ENCODE data around the gene IDI1.

DNA sequence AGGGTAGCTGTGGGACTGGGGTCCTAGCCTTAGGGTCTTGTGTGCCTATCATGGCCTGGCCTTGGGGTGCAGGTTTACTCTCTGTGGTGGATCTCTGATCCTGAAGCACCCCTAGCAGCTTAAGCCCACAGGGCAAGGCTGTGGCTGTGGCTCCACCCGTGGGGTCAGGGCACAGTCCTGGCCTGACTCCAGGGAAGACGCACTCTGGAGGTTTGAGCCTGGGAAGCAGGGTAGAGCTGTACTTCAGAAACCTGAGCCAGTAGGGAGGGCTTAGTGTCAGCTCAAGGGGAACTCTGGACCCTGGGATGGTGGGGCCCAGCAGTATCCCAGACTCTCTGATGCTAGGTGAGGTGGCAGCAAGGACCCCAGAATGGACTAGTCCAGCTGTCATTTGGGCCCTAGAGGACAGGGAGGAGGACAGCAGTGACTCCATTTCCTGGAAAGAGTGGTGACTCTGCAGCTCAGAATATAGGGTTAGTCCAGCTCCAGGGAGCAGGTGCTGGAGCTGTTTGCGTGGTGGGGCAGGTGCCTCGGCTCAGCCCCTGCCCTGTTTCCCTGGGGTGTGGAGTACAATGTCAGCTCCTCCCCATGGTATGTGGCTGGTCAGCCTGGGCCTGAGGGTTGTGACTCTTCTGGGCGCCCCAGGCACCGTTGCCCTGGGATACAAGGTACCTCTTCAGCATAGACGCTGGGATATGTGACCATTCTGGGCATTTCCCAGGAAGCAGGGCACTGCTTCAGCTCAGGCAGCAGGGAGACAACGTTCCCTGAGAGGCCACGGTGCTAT, 44.8 kb downstream of the IDI1 start:
- TF ChIP-seq, protein P1, sequence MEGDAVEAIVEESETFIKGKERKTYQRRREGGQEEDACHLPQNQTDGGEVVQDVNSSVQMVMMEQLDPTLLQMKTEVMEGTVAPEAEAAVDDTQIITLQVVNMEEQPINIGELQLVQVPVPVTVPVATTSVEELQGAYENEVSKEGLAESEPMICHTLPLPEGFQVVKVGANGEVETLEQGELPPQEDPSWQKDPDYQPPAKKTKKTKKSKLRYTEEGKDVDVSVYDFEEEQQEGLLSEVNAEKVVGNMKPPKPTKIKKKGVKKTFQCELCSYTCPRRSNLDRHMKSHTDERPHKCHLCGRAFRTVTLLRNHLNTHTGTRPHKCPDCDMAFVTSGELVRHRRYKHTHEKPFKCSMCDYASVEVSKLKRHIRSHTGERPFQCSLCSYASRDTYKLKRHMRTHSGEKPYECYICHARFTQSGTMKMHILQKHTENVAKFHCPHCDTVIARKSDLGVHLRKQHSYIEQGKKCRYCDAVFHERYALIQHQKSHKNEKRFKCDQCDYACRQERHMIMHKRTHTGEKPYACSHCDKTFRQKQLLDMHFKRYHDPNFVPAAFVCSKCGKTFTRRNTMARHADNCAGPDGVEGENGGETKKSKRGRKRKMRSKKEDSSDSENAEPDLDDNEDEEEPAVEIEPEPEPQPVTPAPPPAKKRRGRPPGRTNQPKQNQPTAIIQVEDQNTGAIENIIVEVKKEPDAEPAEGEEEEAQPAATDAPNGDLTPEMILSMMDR (IDR thresholded peaks at IDR 0.05): no peak
- TF ChIP-seq POLR2AphosphoS5 (IDR thresholded peaks at IDR 0.05): no peak
